ENCODE measurements around the gene SH3TC1. TPM values are rescaled to one million over a fixed set of nuclear protein-coding genes. Genes with fewer than 3 reads are reported as not detected.
A peak's percentile ranks its signal among the peaks of the same experiment; 100 is the strongest.

SH3TC1 gene
- total RNA-seq, 1 experiment from 2014 or later: 31.6 TPM

DNA sequence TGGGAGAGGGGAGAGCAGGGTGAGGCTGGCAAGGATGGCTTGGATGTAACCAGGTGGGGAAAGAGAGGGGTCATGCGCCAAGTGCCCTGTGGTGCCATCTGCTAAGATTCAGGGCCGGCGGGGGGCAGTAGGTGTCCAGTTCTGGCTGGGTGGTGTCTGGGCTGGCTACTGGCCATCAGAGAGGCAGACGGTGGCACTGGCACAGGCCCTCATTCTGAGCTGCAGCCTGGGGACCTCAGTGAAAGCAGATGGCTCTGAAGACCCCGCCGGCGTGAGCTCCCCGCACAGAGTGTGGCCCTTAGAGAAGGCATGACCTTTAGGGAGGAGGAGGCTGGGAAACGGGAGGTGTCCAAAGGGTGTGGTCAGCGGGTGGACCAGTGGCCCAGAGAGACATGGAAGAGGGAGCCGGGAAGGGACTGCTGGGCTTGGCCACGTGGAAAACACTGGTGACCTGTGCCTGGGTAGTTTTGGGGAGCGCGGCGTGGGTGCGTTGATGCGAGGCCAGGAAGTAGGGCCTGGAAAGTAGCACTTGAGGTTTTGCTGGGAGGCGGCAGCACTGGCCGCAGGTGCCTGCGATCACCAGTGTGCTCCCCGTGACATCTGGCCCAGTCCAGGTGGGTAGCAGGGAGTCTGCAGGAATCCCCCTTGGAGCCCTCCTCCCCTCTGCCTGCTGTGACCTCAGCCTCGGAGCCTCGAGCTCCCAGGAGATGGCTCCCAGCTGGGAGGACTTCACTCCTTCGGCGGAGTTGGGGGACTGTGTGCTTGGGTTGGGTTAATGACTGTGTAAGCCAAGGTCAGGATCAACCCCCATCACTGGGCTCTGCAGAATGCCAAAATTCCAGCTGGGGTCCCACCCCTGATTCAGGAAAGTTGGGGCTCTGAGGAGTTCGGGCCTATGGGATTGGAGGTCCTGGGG, 9.3 kb upstream of the SH3TC1 start:
- DNase-seq (ENCODE audit: low read depth, low spot score): no peak
- in situ Hi-C loops (cut with HindIII; ENCODE audit: low pct_unique_long_range_greater_than_20kb, low sequenced_read_pairs): no loop called here

- in situ Hi-C loops (cut with HindIII; ENCODE audit: low pct_unique_long_range_greater_than_20kb, low sequenced_read_pairs): no loop called here
- peak; percentile 42 for DNase-seq (ENCODE audit: low read depth, low spot score)
Observed at GRCh38 chr4:8191136-8191747, 7.8 kb upstream of the SH3TC1 start.

DNA sequence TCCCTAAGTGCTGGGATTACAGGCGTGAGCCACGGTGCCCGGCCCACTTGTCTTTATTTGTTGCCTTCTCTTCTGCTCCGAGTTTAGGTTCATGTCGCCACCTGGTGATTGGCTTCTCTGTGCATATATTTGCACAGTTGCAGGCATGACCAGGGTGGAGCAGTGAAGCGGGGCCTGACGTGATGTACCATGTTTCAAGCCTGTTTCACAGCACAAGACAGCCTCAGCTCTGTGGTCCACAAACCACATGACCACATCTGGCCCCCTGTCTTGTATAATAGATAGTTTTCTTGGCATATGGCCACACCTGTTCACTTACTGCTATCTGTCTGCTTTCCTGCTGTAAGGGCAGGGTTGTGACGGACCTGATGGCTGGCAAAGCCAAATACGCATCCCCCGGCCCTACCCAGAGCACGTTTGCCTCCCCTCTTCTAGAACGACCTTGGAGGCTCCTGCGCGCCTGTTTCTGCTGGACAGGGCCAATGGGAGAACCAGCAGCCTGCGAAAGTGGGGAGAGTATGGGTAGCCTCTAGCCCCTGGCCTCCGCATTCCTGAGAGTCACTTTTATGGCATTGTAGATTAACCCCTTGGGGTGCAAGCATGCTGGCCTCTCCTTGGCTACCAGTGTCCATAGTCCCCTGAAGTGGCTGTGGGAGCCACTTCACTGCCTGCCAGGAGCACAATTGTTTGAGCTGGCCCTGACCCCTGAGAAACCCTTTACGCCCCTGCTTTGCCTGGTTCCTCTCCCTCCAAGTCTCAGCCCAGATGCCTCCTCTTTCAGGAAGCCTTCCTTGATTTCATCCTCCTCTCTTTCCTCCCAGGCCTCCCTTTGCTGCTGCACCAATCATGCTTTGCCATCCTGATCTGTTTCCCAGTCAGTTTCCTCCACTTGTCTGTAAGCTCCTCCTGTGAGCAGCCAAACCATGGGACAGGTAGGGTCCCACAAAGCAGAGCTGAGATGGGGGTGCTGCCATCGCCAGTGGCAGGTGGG, 6.0 kb upstream of the SH3TC1 start:
- in situ Hi-C loops (cut with HindIII; ENCODE audit: low pct_unique_long_range_greater_than_20kb, low sequenced_read_pairs): no loop called here

DNA sequence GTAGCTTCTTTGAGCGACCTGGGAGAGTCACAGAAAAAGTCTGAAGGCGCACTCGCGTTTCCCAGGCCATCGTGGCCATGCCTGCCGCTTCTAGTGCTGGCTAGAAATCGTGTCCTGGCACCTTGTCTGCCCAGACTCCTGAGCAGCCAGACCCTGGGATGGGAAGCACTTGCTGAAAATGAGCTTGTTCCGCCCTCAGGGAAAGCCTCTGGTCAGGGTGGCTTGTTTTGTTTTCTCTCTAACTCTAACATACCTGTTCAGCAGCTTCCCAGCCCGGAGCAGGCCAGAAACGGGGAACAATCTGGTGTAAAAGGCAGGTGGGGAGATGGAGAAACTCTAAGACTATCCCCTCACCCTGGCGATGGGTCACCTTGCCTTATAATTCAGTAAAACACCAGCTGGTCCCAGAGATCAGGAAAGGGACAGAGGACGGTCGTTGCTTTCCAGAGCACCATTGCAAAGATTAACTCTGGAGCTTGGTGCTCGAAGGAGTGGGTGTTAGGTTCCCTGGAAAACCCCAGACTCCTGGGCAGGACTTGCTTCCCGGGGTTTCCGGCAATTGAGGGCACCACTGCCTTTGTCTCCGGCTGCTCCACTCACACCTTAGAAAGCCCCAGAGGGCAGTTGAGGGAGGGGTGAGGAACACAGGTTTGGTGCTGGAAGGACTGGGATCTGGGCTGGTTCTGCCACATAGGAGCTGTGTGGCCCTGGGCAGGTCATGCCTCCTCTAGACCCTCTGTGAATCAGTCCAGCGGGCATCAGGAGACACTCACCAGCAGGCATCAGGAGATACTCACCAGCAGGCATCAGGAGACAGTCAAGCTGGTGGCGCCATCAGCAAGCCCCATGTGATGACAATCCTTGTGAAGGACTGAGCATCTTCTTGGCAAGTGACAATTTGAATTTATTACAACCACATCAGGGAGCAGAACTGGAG, 4.5 kb upstream of the SH3TC1 start:
- in situ Hi-C loops (cut with HindIII; ENCODE audit: low pct_unique_long_range_greater_than_20kb, low sequenced_read_pairs): no loop called here
- DNase-seq (ENCODE audit: low read depth, low spot score): no peak

More for the DNA sequence above, 6.0 kb upstream of the SH3TC1 start:
- peak; percentile 52 for DNase-seq (ENCODE audit: low read depth, low spot score)

GRCh38 chr4:8195431-8195830, 3.7 kb upstream of the SH3TC1 start:
- in situ Hi-C loops (cut with HindIII; ENCODE audit: low pct_unique_long_range_greater_than_20kb, low sequenced_read_pairs): no loop called here
- no peak for DNase-seq (ENCODE audit: low read depth, low spot score)

DNA sequence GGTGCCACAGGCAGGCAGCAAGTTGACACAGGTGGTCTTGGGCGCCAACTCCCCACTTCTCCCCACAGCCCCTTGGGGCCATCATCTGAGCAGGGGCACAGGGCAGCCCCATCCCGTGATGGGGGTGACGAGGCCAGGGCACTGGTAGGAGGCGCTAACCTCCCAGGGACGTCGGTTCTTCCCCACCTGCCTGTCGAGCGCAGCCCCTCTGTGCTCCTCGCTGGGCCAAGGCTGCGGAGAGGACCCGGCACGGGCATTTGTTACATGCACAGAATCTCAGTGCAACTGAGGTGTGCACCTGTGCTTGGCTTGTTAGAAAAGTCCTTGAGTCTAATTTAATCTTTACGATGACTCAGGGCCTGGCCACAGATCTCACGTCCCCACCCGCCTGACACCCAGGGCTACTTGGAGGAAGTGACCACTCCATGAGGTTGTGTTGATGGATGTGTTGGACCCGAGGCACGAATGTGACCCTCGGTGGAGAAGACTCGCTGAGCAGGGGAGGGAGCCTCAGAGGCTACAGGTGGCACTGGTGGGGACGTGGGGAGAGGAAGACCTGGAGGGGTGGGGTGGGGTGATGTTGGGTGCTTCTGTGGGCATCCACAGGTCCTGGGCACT, 3.1 kb upstream of the SH3TC1 start:
- in situ Hi-C loops (cut with HindIII; ENCODE audit: low pct_unique_long_range_greater_than_20kb, low sequenced_read_pairs): no loop called here

GRCh38 chr4:8197521-8197920, 1.6 kb upstream of the SH3TC1 start:
- in situ Hi-C loops (cut with HindIII; ENCODE audit: low pct_unique_long_range_greater_than_20kb, low sequenced_read_pairs): no loop called here
- no peak for DNase-seq (ENCODE audit: low read depth, low spot score)

More for the DNA sequence above, 3.1 kb upstream of the SH3TC1 start:
- no peak for DNase-seq (ENCODE audit: low read depth, low spot score)

DNA sequence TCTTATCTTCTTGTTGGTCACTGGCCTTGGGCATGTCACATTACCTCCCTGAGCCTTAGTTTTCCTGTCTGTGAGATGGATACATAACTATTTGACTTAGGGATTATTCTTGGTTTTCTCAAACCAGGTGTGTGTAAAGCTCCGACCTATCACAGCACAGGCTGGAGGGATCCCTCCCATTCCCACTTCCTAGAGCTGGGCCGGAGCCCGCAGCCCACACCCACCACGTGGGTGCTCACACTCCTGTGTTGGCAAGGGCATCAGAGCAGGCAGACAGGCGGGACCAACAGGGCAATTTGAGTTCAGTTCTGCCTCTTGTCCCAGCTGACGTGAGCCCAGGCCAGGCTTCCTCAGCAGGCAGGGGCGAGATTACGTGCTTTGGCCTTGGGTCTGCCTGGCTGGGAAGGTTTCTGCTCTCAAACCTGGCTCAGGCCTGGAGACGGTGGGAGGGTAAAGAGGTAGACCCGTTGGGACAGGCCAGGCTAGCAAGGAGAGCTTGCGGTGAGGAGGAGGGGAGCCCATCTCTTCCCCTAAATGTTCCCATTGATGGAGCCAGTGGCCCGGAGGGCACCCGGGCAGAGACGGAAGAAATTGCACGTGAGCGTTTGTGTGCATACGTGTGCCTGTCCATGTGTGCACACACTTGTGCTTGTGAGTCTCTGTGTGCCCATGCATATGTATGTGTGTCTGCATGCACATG, 734 bp upstream of the SH3TC1 start:
- in situ Hi-C loops (cut with HindIII; ENCODE audit: low pct_unique_long_range_greater_than_20kb, low sequenced_read_pairs): no loop called here
- peak; percentile 8 for DNase-seq (ENCODE audit: low read depth, low spot score)

DNA sequence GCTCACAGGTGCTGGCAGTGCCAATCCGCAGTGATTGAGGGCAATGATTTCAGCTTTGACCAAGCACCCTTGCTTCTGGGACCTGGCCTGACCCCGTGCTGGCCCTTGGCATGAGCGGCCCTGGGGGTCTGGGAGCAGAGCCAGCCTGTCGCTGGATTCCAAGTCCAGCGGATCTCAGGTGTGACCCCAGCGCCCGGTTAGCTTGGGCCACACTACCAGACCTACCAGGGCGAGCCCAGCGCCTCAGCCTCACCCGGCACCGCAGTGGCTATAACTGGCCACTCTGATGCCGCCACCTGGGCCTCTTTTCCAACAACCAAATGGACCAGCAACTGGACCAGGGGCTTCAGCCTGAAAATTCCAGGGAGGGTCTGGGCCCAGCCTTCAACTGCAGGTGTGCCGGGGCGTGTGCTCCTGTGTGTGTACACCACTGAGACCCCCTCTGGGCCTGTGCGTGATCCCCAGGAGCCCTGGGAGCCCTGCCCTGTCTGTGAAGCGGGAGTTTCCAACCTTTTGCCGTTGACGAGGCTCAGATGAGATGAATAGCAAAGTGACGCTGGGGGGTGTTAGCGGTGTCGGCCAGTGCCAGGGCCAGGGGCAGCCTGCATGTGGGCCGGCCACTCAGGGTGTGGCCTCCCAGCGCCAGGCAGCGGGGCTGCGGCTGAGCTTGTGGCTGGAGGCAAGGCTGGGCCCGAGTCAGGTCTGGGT, 658 bp downstream of the SH3TC1 start:
- no peak for DNase-seq (ENCODE audit: low read depth, low spot score)
- in situ Hi-C loops (cut with HindIII; ENCODE audit: low pct_unique_long_range_greater_than_20kb, low sequenced_read_pairs): no loop called here

DNA sequence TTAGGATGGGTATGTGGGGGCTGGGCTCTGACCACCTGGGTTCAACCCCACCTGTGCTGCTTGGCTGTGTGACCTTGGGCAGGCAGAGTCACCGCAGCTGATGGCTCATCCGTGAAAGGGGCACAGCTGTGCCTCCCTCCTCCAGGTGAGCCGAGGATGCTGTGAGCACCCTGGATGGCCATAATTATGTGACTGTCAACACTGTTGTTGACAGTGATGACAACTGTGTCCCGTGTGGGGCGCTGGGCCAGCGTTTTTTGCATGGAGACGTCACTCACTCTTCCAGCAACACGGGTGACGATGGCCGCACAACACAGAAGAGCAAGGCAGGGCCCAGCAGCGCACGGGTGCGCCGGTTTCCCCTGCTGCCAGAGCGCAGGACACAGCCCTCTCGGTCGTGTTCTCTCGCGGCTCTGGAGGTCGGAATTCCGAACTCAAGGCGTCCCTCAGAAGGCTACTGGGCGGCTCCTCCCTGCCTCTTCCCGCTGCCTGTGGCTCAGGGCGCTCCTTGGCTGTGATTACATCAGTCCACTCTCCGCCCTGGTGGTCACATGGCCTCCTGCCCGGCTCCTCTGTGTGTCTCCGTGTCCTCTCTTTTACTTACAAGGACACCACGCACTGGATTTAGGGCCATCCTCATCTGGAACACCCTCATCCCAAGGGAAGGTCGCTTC, 1.3 kb downstream of the SH3TC1 start:
- peak; percentile 43 for DNase-seq (ENCODE audit: low read depth, low spot score)
- in situ Hi-C loops (cut with HindIII; ENCODE audit: low pct_unique_long_range_greater_than_20kb, low sequenced_read_pairs): no loop called here

DNA sequence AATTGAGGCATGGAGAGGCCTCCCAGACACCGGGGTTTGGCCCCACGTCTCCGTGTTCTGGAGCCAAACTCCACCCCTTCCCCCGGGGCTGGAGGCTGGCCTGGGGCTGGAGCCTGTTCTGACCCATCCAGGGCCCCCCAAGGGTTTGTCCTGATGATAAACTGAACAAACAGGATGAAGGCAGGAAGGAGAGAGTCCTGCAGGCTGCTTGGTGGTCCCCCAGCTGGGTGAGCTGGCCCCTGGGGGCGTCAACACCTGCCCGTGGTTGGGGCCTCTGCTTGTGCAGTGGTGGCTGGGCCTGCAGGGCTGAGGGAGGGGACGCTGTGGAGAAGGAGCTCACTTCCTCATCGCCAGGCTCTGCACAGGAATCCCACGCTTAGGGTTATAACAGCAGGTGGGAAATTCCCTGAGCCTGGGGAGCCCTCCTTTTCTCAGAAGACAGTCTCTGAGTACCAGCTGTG, 2.3 kb downstream of the SH3TC1 start:
- DNase-seq (ENCODE audit: low read depth, low spot score): no peak
- in situ Hi-C loops (cut with HindIII; ENCODE audit: low pct_unique_long_range_greater_than_20kb, low sequenced_read_pairs): no loop called here

- no peak for DNase-seq (ENCODE audit: low read depth, low spot score)
- in situ Hi-C loops (cut with HindIII; ENCODE audit: low pct_unique_long_range_greater_than_20kb, low sequenced_read_pairs): no loop called here
Observed at GRCh38 chr4:8202108-8203051, 3.3 kb downstream of the SH3TC1 start.

- in situ Hi-C loops (cut with HindIII; ENCODE audit: low pct_unique_long_range_greater_than_20kb, low sequenced_read_pairs): no loop called here
Observed at GRCh38 chr4:8203052-8203401, 3.9 kb downstream of the SH3TC1 start.

DNA sequence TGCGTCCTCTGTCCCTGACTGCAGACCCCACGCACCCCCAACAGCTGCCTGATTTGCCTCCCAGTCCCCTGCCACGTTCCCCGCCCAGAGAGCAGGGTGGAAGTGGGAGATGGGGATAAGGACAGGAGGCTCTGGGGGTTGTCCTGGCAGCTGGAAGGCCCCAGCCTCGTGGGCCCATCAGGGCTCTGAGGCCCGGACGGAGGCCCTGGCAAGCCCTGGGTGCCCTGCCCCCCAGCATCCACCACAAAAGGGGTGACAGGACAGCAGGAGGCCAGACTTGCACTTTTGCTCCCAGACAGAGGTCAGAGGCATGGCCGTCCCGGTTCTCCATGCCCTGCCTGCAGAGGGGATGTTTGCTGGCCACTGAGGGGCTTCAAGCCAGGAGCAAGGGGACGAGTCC, 4.7 kb downstream of the SH3TC1 start:
- DNase-seq (ENCODE audit: low read depth, low spot score): no peak
- in situ Hi-C loops (cut with HindIII; ENCODE audit: low pct_unique_long_range_greater_than_20kb, low sequenced_read_pairs): no loop called here

More at GRCh38 chr4:8203052-8203401, 3.9 kb downstream of the SH3TC1 start:
- no peak for DNase-seq (ENCODE audit: low read depth, low spot score)

Measured in SK-MEL-5 (cell line).